ENCODE data around the gene MGAT4A. TPM values are rescaled to one million over a fixed set of nuclear protein-coding genes. Genes with fewer than 3 reads are reported as not detected.

MGAT4A gene
- total and polyA plus RNA-seq, 2 of the 13 experiments (the other 11 are each of a cell fraction or from before 2014, with no cell fraction given), result 47.2 to 90.9 TPM

DNA sequence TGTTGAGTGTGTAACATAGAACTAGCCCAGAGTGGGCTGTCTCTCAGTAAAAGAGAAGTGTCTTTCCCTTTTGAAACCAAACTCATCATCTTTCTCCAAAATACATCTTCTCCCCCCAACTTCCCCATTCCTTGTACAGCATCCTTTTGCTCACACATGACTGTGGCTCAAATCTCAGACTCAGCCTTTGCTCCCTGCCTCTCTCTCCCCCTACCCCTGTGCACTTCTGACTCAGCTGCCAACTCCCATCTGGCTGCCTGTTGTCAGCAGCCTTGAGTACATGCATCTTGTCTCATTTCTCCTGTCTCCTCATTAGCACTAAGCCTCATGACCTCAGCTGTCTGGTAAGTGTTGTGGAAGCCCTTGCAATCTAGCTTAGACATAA, 18.1 kb upstream of the MGAT4A start:
- ATAC-seq (peak; percentile 22; the same call in 1 of the 3 replicates), DNase-seq (ENCODE audit: low spot score) (no peak), FAIRE-seq (no peak)
- TF ChIP-seq, protein P1, sequence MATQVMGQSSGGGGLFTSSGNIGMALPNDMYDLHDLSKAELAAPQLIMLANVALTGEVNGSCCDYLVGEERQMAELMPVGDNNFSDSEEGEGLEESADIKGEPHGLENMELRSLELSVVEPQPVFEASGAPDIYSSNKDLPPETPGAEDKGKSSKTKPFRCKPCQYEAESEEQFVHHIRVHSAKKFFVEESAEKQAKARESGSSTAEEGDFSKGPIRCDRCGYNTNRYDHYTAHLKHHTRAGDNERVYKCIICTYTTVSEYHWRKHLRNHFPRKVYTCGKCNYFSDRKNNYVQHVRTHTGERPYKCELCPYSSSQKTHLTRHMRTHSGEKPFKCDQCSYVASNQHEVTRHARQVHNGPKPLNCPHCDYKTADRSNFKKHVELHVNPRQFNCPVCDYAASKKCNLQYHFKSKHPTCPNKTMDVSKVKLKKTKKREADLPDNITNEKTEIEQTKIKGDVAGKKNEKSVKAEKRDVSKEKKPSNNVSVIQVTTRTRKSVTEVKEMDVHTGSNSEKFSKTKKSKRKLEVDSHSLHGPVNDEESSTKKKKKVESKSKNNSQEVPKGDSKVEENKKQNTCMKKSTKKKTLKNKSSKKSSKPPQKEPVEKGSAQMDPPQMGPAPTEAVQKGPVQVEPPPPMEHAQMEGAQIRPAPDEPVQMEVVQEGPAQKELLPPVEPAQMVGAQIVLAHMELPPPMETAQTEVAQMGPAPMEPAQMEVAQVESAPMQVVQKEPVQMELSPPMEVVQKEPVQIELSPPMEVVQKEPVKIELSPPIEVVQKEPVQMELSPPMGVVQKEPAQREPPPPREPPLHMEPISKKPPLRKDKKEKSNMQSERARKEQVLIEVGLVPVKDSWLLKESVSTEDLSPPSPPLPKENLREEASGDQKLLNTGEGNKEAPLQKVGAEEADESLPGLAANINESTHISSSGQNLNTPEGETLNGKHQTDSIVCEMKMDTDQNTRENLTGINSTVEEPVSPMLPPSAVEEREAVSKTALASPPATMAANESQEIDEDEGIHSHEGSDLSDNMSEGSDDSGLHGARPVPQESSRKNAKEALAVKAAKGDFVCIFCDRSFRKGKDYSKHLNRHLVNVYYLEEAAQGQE (IDR thresholded peaks at IDR 0.05; ENCODE audit: borderline replicate concordance in 1 of 2, low read depth in 1 of 2, low read length in 2 of 2), result no peak
- TF ChIP-seq, protein P2, sequence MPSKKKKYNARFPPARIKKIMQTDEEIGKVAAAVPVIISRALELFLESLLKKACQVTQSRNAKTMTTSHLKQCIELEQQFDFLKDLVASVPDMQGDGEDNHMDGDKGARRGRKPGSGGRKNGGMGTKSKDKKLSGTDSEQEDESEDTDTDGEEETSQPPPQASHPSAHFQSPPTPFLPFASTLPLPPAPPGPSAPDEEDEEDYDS (CRISPR knock-in tag; IDR thresholded peaks at IDR 0.05), result no peak
- TF ChIP-seq ZNF563 (CRISPR knock-in tag; IDR thresholded peaks at IDR 0.05) (no peak), IRF2 (CRISPR knock-in tag; IDR thresholded peaks at IDR 0.05) (no peak), ZZZ3 (CRISPR knock-in tag; IDR thresholded peaks at IDR 0.05; ENCODE audit: borderline replicate concordance) (no peak), U2AF1 (optimal IDR thresholded peaks at IDR 0.05; ENCODE audit: low read depth, low read length) (no peak), ZNF782 (CRISPR knock-in tag; IDR thresholded peaks at IDR 0.05; ENCODE audit: borderline replicate concordance) (no peak)
- Histone ChIP-seq H2AFZ (ENCODE audit: low read length) (no peak overlapping the region), H3K9me3 (ENCODE audit: low read length) (0 out of 2 replicates have a peak, but pooled peaks cover 9% of the 10 kb centered on the region), H3K36me3 (replicated peaks in 1 of 2; ENCODE audit: control insufficient read depth in 1 of 2, insufficient read depth in 2 of 2, low read length in 2 of 2) (no peaks in the 10 kb centered on the region), H3K4me2 (ENCODE audit: low read depth, low read length) (no peak overlapping the region), H3K27me3 (ENCODE audit: control insufficient read depth in 1 of 2, insufficient read depth in 2 of 2, low read length in 2 of 2) (peaks cover 0 to 23% of the 10 kb centered on the region in 2 experiments; a peak in 1 of 5 replicates), H3K9ac (ENCODE audit: insufficient read depth, low read depth, low read length) (no peak overlapping the region), H3K79me2 (ENCODE audit: insufficient read depth, low read length) (no peaks in the 10 kb centered on the region), H3K4me3 (replicated peaks in 1 of 3; ENCODE audit: insufficient read depth in 1 of 3, low read depth in 2 of 3, low read length in 3 of 3) (no peak overlapping the region), H3K4me1 (ENCODE audit: insufficient read depth, low read length) (peaks cover 28% of the 10 kb centered on the region), H3K27ac (ENCODE audit: extremely low read length, insufficient read depth, low read length) (no peak overlapping the region), H4K20me1 (ENCODE audit: insufficient read depth, low read length) (no peaks in the 10 kb centered on the region)
- no TSS peak for BruUV-seq (replicated peaks)
- intact Hi-C loops (cut with micrococcal nuclease; ENCODE audit: unreplicated experiment), result no loop called here
- CTCF ChIA-PET (ENCODE audit: low intra/inter-chr PET ratio, low total read pairs), result no interaction called here
- POLR2A ChIA-PET, result no interaction called here
- in situ Hi-C loops (cut with HindIII; ENCODE audit: extremely low pct_ligation_motif_present, low pct_unique_long_range_greater_than_20kb), result no loop called here
